HepG2 (cell line): ENCODE measurements around the gene PIGV. TPM values are rescaled to one million over a fixed set of nuclear protein-coding genes. Genes with fewer than 3 reads are reported as not detected.

ENCODE experiments used
- CBFB ChIP-seq: sonication (generic); formaldehyde crosslinking; IDR thresholded peaks from 2 replicates; pipeline ENCODE4 v1.4.0; 2020; ENCODE audit warnings: missing genetic modification reagents
- CEBPG ChIP-seq: IDR thresholded peaks from 2 replicates; pipeline ENCODE4 v1.6.1; 2016
- CENPX ChIP-seq: sonication (generic); formaldehyde crosslinking; IDR thresholded peaks from 2 replicates; pipeline ENCODE4 v1.9.0; 2021; ENCODE audit warnings: mild to moderate bottlenecking, missing genetic modification reagents, moderate library complexity
- ELF1 ChIP-seq: sonication (generic); formaldehyde crosslinking; IDR thresholded peaks from 2 replicates; pipeline ENCODE4 v1.4.0; 2020; ENCODE audit warnings: missing genetic modification reagents
- FOSL2 ChIP-seq: sonication (generic); formaldehyde crosslinking; IDR thresholded peaks from 2 replicates; pipeline ENCODE4 v1.4.0; 2020; ENCODE audit warnings: missing genetic modification reagents
- KLF6 ChIP-seq: IDR thresholded peaks from 2 replicates; pipeline ENCODE4 v1.8.0; 2016; ENCODE audit warnings: missing biosample characterization, missing genetic modification reagents
- MIER2 ChIP-seq: IDR thresholded peaks from 2 replicates; pipeline ENCODE4 v1.6.1; 2016; ENCODE audit warnings: missing biosample characterization, missing genetic modification reagents
- MYNN ChIP-seq: sonication (generic); formaldehyde crosslinking; IDR thresholded peaks from 2 replicates; pipeline ENCODE4 v1.4.0; 2020; ENCODE audit warnings: mild to moderate bottlenecking, low read depth, missing genetic modification reagents
- NAIF1 ChIP-seq: sonication (generic); formaldehyde crosslinking; IDR thresholded peaks from 2 replicates; pipeline ENCODE4 v1.5.0; 2020; ENCODE audit warnings: mild to moderate bottlenecking, missing genetic modification reagents, borderline replicate concordance
- PAX8 ChIP-seq: sonication (generic); formaldehyde crosslinking; IDR thresholded peaks from 2 replicates; pipeline ENCODE4 v1.8.0; 2022; ENCODE audit warnings: mild to moderate bottlenecking, missing genetic modification reagents, borderline replicate concordance
- RFX5 ChIP-seq: IDR thresholded peaks from 2 replicates; pipeline ENCODE4 v1.6.1; 2011; ENCODE audit warnings: low read depth, low read length, improper control_type of control experiment
- SP4 ChIP-seq: sonication (generic); formaldehyde crosslinking; IDR thresholded peaks from 2 replicates; pipeline ENCODE4 v1.8.1; 2023; ENCODE audit warnings: mild to moderate bottlenecking, missing genetic modification reagents
- SRSF9 ChIP-seq: fragments of 200-400 bp; formaldehyde crosslinking; IDR thresholded peaks from 2 replicates; pipeline ENCODE4 v1.6.1; 2018; ENCODE audit warnings: borderline replicate concordance, mild to moderate bottlenecking, low read depth, low read length; ENCODE audit not compliant: insufficient read depth, poor library complexity, severe bottlenecking
- SRY ChIP-seq: sonication (generic); formaldehyde crosslinking; IDR thresholded peaks from 2 replicates; pipeline ENCODE4 v1.8.0; 2022; ENCODE audit warnings: mild to moderate bottlenecking, missing genetic modification reagents
- ZFP82 ChIP-seq: sonication (generic); formaldehyde crosslinking; IDR thresholded peaks from 2 replicates; pipeline ENCODE4 v1.5.1; 2020; ENCODE audit warnings: mild to moderate bottlenecking, missing genetic modification reagents, borderline replicate concordance
- ZMYM4 ChIP-seq: sonication (generic); formaldehyde crosslinking; IDR thresholded peaks from 2 replicates; pipeline ENCODE4 v1.8.1; 2023; ENCODE audit warnings: mild to moderate bottlenecking, missing genetic modification reagents
- ZNF10 ChIP-seq: sonication (generic); formaldehyde crosslinking; IDR thresholded peaks from 2 replicates; pipeline ENCODE4 v1.4.0; 2020; ENCODE audit warnings: mild to moderate bottlenecking, low read depth, missing genetic modification reagents, borderline replicate concordance
- ZNF160 ChIP-seq: sonication (generic); formaldehyde crosslinking; IDR thresholded peaks from 2 replicates; pipeline ENCODE4 v1.8.0; 2022; ENCODE audit warnings: mild to moderate bottlenecking, inconsistent platforms, missing genetic modification reagents
- ZNF17 ChIP-seq: sonication (generic); formaldehyde crosslinking; IDR thresholded peaks from 2 replicates; pipeline ENCODE4 v1.5.0; 2020; ENCODE audit warnings: mild to moderate bottlenecking, missing genetic modification reagents
- ZNF333 ChIP-seq: sonication (generic); formaldehyde crosslinking; IDR thresholded peaks from 2 replicates; pipeline ENCODE4 v1.4.0; 2020; ENCODE audit warnings: mild to moderate bottlenecking, missing genetic modification reagents, borderline replicate concordance
- ZNF382 ChIP-seq: sonication (generic); formaldehyde crosslinking; IDR thresholded peaks from 2 replicates; pipeline ENCODE4 v1.5.0; 2020; ENCODE audit warnings: missing genetic modification reagents, mild to moderate bottlenecking, borderline replicate concordance
- ZNF879 ChIP-seq: sonication (generic); formaldehyde crosslinking; IDR thresholded peaks from 2 replicates; pipeline ENCODE4 v1.8.1; 2023; ENCODE audit warnings: missing genetic modification reagents
- polyA plus RNA-seq, 8 experiments: library from polyadenylated mRNA; depleted of rRNA in 3 of 8; stranded (reverse) in 7 of 8; unstranded in 1 of 8; fragments of >200 nt; fragmentation: Illumina TruSeq in 4 of 8; extraction: Trizol in 4 of 8; gene quantifications; 2 replicates each; pipeline versions ENCODE4 v1.2.1 to v1.2.3, GENCODE V29; 2011 to 2016; ENCODE audit warnings: low read depth in 4 of 8, missing spikeins in 1 of 8, mixed read lengths in 1 of 8; ENCODE audit not compliant: insufficient read depth in 1 of 8
- total RNA-seq, 5 experiments: library from RNA; depleted of rRNA; stranded (reverse); fragments of >200 nt; fragmentation: Illumina TruSeq; extraction: Trizol; gene quantifications; 2 replicates each; pipeline ENCODE4 v1.2.3, GENCODE V29; 2016; ENCODE audit warnings: low read depth in 1 of 5
- TF ChIP-seq, protein P1 (sequence below): sonication (generic); formaldehyde crosslinking; IDR thresholded peaks from 2 replicates; pipeline ENCODE4 v1.4.0; 2020; ENCODE audit warnings: mild to moderate bottlenecking, missing genetic modification reagents
- TF ChIP-seq, protein P2 (sequence below): sonication (generic); formaldehyde crosslinking; IDR thresholded peaks from 2 replicates; pipeline ENCODE4 v1.4.0; 2020; ENCODE audit warnings: missing genetic modification reagents

Gene PIGV
- total and polyA plus RNA-seq, 2 of the 13 experiments (the other 11 are each of a cell fraction or from before 2014, with no cell fraction given): 13.5 to 22.7 TPM

DNA sequence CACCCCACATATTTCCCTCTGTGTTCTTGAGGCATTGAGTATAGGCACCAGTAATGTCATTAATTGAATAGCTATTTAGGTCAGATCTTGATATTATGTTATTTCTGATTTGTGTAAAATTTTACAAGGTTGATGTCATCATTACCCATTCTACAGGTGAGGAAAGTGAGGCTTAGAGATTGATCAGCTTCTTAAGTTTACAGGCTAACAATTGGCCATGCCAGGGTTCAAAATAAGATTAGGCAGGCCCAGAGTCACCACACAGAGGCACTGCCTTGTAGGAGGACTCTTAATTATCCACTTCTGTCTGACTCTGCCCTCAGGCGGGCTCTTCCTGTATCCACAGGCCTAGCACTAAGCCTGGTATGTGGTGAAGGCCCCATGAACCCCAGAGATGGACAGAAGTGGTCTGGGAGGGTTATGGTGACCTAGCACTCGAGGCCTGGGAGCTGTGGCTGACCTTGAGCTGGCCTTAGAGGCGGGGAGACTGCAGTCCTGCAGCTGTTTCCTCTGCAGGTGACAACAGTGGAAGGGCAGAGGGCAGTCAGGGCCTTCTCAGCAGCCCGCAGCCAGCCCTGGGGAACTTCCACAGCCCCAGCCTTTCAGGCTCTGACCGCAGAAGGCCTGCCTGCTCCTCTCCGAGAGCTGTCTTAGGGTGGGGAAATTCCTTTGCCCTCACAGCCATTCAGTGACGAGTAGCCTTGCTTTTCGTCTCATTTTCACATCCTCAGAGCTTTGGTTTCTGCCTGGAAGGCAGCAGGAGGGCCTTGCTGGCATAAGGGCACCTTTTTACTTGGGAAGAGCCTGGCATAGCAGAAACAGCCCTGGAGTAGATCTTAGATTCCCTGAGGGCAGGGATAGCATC is 51.0 kb downstream of the PIGV start (continued):
- TF ChIP-seq ZNF10 (CRISPR knock-in tag) (no peak), PAX8 (CRISPR knock-in tag) (no peak), SRSF9 (no peak), ZNF382 (no peak), MIER2 (CRISPR knock-in tag) (no peak), ZNF160 (no peak), CENPX (CRISPR knock-in tag) (no peak), KLF6 (0 out of 2 replicates have a peak, but pooled peaks have one; percentile 46), NAIF1 (CRISPR knock-in tag) (no peak), ZNF333 (no peak), RFX5 (no peak), ELF1 (CRISPR knock-in tag) (peak; percentile 12; the same call in 1 of the 2 replicates), CEBPG (CRISPR knock-in tag) (no peak), ZNF17 (no peak), ZFP82 (no peak), SP4 (CRISPR knock-in tag) (0 out of 2 replicates have a peak, but pooled peaks have one; percentile 43), MYNN (CRISPR knock-in tag) (no peak), ZMYM4 (peak; percentile 67), FOSL2 (peak; percentile 51), ZNF879 (CRISPR knock-in tag) (no peak), CBFB (CRISPR knock-in tag) (peak; percentile 70; the same call in 1 of the 2 replicates), SRY (CRISPR knock-in tag) (no peak)
- TF ChIP-seq, protein P1, sequence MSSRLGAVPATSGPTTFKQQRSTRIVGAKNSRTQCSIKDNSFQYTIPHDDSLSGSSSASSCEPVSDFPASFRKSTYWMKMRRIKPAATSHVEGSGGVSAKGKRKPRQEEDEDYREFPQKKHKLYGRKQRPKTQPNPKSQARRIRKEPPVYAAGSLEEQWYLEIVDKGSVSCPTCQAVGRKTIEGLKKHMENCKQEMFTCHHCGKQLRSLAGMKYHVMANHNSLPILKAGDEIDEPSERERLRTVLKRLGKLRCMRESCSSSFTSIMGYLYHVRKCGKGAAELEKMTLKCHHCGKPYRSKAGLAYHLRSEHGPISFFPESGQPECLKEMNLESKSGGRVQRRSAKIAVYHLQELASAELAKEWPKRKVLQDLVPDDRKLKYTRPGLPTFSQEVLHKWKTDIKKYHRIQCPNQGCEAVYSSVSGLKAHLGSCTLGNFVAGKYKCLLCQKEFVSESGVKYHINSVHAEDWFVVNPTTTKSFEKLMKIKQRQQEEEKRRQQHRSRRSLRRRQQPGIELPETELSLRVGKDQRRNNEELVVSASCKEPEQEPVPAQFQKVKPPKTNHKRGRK: no peak
- TF ChIP-seq, protein P2, sequence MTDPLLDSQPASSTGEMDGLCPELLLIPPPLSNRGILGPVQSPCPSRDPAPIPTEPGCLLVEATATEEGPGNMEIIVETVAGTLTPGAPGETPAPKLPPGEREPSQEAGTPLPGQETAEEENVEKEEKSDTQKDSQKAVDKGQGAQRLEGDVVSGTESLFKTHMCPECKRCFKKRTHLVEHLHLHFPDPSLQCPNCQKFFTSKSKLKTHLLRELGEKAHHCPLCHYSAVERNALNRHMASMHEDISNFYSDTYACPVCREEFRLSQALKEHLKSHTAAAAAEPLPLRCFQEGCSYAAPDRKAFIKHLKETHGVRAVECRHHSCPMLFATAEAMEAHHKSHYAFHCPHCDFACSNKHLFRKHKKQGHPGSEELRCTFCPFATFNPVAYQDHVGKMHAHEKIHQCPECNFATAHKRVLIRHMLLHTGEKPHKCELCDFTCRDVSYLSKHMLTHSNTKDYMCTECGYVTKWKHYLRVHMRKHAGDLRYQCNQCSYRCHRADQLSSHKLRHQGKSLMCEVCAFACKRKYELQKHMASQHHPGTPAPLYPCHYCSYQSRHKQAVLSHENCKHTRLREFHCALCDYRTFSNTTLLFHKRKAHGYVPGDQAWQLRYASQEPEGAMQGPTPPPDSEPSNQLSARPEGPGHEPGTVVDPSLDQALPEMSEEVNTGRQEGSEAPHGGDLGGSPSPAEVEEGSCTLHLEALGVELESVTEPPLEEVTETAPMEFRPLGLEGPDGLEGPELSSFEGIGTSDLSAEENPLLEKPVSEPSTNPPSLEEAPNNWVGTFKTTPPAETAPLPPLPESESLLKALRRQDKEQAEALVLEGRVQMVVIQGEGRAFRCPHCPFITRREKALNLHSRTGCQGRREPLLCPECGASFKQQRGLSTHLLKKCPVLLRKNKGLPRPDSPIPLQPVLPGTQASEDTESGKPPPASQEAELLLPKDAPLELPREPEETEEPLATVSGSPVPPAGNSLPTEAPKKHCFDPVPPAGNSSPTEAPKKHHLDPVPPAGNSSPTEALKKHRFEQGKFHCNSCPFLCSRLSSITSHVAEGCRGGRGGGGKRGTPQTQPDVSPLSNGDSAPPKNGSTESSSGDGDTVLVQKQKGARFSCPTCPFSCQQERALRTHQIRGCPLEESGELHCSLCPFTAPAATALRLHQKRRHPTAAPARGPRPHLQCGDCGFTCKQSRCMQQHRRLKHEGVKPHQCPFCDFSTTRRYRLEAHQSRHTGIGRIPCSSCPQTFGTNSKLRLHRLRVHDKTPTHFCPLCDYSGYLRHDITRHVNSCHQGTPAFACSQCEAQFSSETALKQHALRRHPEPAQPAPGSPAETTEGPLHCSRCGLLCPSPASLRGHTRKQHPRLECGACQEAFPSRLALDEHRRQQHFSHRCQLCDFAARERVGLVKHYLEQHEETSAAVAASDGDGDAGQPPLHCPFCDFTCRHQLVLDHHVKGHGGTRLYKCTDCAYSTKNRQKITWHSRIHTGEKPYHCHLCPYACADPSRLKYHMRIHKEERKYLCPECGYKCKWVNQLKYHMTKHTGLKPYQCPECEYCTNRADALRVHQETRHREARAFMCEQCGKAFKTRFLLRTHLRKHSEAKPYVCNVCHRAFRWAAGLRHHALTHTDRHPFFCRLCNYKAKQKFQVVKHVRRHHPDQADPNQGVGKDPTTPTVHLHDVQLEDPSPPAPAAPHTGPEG (CRISPR knock-in tag): peak; percentile 29; the same call in 1 of the 2 replicates
